ENCODE results near the gene MFN2.

GRCh38 chr1:12055259-12055658, 75.0 kb downstream of the MFN2 start:
- TF ChIP-seq POLR2A (IDR thresholded peaks at IDR 0.05) (no peak), CTCF (IDR thresholded peaks at IDR 0.05) (no peak)

Measured in heart left ventricle (tissue), 13 donors.